Small intestine (tissue), 7 donors: ENCODE results near the gene CAMK2B. TPM values are rescaled to one million over a fixed set of nuclear protein-coding genes. Genes with fewer than 3 reads are reported as not detected.
"Not testable (repeated sequence)": the region's sequence is repeated elsewhere in the genome, so short reads cannot be mapped to it uniquely, and the experiment has no call there.

Source experiments
- DNase-seq, 2 donors: peaks; one replicate each; pipeline versions ENCODE4 v3.0.0 to v3.0.0-alpha.2; 2013
- FAIRE-seq: peaks from 2 replicates; lab custom pipeline; 2012; peaks lifted over from hg19 to GRCh38; lab: Jason Lieb, UNC
- H3K27ac ChIP-seq, 3 donors: one replicate each; pipeline ENCODE4 v1.5.1; 2013; ENCODE audit warnings: low read length in 2 of 3, mild to moderate bottlenecking in 2 of 3, control low read depth in 1 of 3, inconsistent platforms in 1 of 3, low read depth in 1 of 3, moderate library complexity in 1 of 3
- H3K27me3 ChIP-seq, 3 donors: one replicate each; pipeline ENCODE4 v1.6.1; 2013; ENCODE audit warnings: low read length in 3 of 3, inconsistent platforms in 1 of 3; ENCODE audit not compliant: control insufficient read depth in 3 of 3, insufficient read depth in 3 of 3
- H3K36me3 ChIP-seq, 3 donors: one replicate each; pipeline ENCODE4 v1.6.1; 2013; ENCODE audit warnings: low read length in 3 of 3, inconsistent platforms in 1 of 3, low read depth in 1 of 3, mild to moderate bottlenecking in 1 of 3, moderate library complexity in 1 of 3; ENCODE audit not compliant: control insufficient read depth in 3 of 3, insufficient read depth in 2 of 3
- H3K4me1 ChIP-seq, 3 donors: one replicate each; pipeline ENCODE4 v1.6.1; 2013; ENCODE audit warnings: low read length in 2 of 3, inconsistent platforms in 1 of 3, low read depth in 1 of 3, mild to moderate bottlenecking in 1 of 3, moderate library complexity in 1 of 3; ENCODE audit not compliant: control insufficient read depth in 3 of 3, insufficient read depth in 2 of 3
- H3K4me3 ChIP-seq, 3 donors: one replicate each; pipeline ENCODE4 v1.5.1; 2013; ENCODE audit warnings: low read length in 3 of 3, control low read depth in 1 of 3, inconsistent platforms in 1 of 3, low read depth in 1 of 3, mild to moderate bottlenecking in 1 of 3, moderate library complexity in 1 of 3
- H3K9me3 ChIP-seq, 2 donors: one replicate each; pipeline ENCODE4 v1.6.1; 2013; ENCODE audit warnings: low read depth in 1 of 2, low read length in 1 of 2; ENCODE audit not compliant: control insufficient read depth in 2 of 2, insufficient read depth in 1 of 2
- WGBS, 3 donors: extraction: QIAGEN DNeasy Blood & Tissue Kit; methylation state at CpG; one replicate each; pipeline ENCODE4 v1.1.7; 2013; 5-methylcytosine and 5-hydroxymethylcytosine counted together
- polyA plus RNA-seq, 4 donors: library from polyadenylated mRNA; stranded (reverse) in 3 of 4; unstranded in 1 of 4; fragments of 200-250 nt in 3 of 4; fragments of 120-200 nt in 1 of 4; gene quantifications; one replicate each; pipeline versions ENCODE4 v1.2.1 to v1.2.3, GENCODE V29; 2013
- donor health status: healthy with polysubstance abuse.
- donor health status: control.
- donor health status: control.
- donor health status: Bipolar disorder and iron deficiency.
- donor health status: healthy.

The CAMK2B gene
- polyA plus RNA-seq, 4 donors = 1.3 to 1.8 (median 1.5) TPM

- 46 to 53% (median 51%) methylated on average over 3 of the region's 3 CpGs for WGBS, 3 donors
- no peaks in the 10 kb centered on the region for H3K9me3 ChIP-seq
- H3K4me3 ChIP-seq = no peak overlapping the region
- no peak overlapping the region for H3K27ac ChIP-seq
- H3K4me1 ChIP-seq = no peaks in the 10 kb centered on the region
- no peak for DNase-seq
- H3K27me3 ChIP-seq = peaks cover 0 to 10% (median 2%) of the 10 kb centered on the region in 3 donors
- no peak for FAIRE-seq
- no peaks in the 10 kb centered on the region for H3K36me3 ChIP-seq
These were observed 151.3 kb downstream of the CAMK2B start for GRCh38 chr7:44173911-44174693.

GRCh38 chr7:44172803-44173424, 152.5 kb downstream of the CAMK2B start:
- Histone ChIP-seq H3K27me3 (peaks cover 0 to 10% (median 2%) of the 10 kb centered on the region in 3 donors), H3K4me3 (no peak overlapping the region), H3K9me3 (no peaks in the 10 kb centered on the region), H3K36me3 (no peaks in the 10 kb centered on the region), H3K4me1 (no peaks in the 10 kb centered on the region), H3K27ac (no peak overlapping the region)
- 88 to 91% (median 90%) methylated on average over 6 of the region's 6 CpGs for WGBS, 3 donors
- DNase-seq (no peak), FAIRE-seq (no peak)

- FAIRE-seq (no peak), DNase-seq (no peak)
- Histone ChIP-seq H3K4me3 (no peak overlapping the region), H3K27me3 (peaks cover 0 to 10% (median 0%) of the 10 kb centered on the region in 3 donors), H3K9me3 (no peaks in the 10 kb centered on the region), H3K36me3 (no peaks in the 10 kb centered on the region), H3K27ac (no peak overlapping the region), H3K4me1 (no peaks in the 10 kb centered on the region)
These were observed 153.0 kb downstream of the CAMK2B start for GRCh38 chr7:44172352-44172751.

- WGBS, 3 donors = 89 to 94% (median 92%) methylated on average over 9 of the region's 9 CpGs
- not testable (repeated sequence) for FAIRE-seq, H3K9me3 ChIP-seq, DNase-seq, H3K27ac ChIP-seq, H3K4me1 ChIP-seq, H3K36me3 ChIP-seq, H3K4me3 ChIP-seq
- H3K27me3 ChIP-seq = peaks cover 0 to 10% (median 0%) of the 10 kb centered on the region in 3 donors
These were observed 153.5 kb downstream of the CAMK2B start for GRCh38 chr7:44171901-44172300.

- no peak for DNase-seq
- no peak for FAIRE-seq
- no peaks in the 10 kb centered on the region for H3K36me3 ChIP-seq
- H3K27me3 ChIP-seq = peaks cover 0 to 3% (median 0%) of the 10 kb centered on the region in 3 donors
- H3K27ac ChIP-seq = no peak overlapping the region
- H3K4me3 ChIP-seq = no peak overlapping the region
- no peaks in the 10 kb centered on the region for H3K9me3 ChIP-seq
- H3K4me1 ChIP-seq = no peaks in the 10 kb centered on the region
These were observed 157.5 kb downstream of the CAMK2B start for GRCh38 chr7:44167920-44168319.

Other genes starting within 250 kb of the CAMK2B start
- gene POLM, start 243.1 kb downstream of the CAMK2B start, polyA plus RNA-seq = 10 to 100 TPM; 13.8 to 21.9 (median 18.4) TPM
- 10 to 100 TPM in 2 of 4 donors, 1 to 10 TPM in 2; 1.3 to 34.8 (median 6.8) TPM for gene AEBP1, start 221.2 kb downstream of the CAMK2B start, polyA plus RNA-seq
- gene POLD2, start 202.0 kb downstream of the CAMK2B start, polyA plus RNA-seq = 10 to 100 TPM; 13.6 to 82.4 (median 42.4) TPM
- 10 to 100 TPM in 1 of 4 donors, under 1 TPM in 2, not detected in 1; 0.21 to 13.5 (median 0.36) TPM for gene MYL7, start 184.3 kb downstream of the CAMK2B start, polyA plus RNA-seq
- 1 to 10 TPM in 1 of 4 donors, under 1 TPM in 1, not detected in 2; 0.85 to 1.1 TPM for gene GCK, start 136.2 kb downstream of the CAMK2B start, polyA plus RNA-seq
- 10 to 100 TPM; 57.7 to 73.7 (median 64.2) TPM for gene YKT6, start 124.6 kb downstream of the CAMK2B start, polyA plus RNA-seq
- 10 to 100 TPM; 13.4 to 67.0 (median 25.6) TPM for gene NUDCD3, start 165.1 kb upstream of the CAMK2B start, polyA plus RNA-seq
- gene NPC1L1, start 215.7 kb upstream of the CAMK2B start, polyA plus RNA-seq = 100 to 1,000 TPM in 1 of 4 donors, 10 to 100 TPM in 3; 39.9 to 108 (median 57.3) TPM
- 100 to 1,000 TPM in 2 of 4 donors, 10 to 100 TPM in 2; 62.2 to 359 (median 207) TPM for gene DDX56, start 248.3 kb upstream of the CAMK2B start, polyA plus RNA-seq